GM18858 (cell line): ENCODE results near the gene IFI44L.

Experiments used
- ATAC-seq: cut with Tn5 transposase; IDR thresholded peaks from one replicate; pipeline ENCODE4 v1.9.1; 2021; ENCODE audit not compliant: unreplicated experiment

The IFI44L gene

DNA sequence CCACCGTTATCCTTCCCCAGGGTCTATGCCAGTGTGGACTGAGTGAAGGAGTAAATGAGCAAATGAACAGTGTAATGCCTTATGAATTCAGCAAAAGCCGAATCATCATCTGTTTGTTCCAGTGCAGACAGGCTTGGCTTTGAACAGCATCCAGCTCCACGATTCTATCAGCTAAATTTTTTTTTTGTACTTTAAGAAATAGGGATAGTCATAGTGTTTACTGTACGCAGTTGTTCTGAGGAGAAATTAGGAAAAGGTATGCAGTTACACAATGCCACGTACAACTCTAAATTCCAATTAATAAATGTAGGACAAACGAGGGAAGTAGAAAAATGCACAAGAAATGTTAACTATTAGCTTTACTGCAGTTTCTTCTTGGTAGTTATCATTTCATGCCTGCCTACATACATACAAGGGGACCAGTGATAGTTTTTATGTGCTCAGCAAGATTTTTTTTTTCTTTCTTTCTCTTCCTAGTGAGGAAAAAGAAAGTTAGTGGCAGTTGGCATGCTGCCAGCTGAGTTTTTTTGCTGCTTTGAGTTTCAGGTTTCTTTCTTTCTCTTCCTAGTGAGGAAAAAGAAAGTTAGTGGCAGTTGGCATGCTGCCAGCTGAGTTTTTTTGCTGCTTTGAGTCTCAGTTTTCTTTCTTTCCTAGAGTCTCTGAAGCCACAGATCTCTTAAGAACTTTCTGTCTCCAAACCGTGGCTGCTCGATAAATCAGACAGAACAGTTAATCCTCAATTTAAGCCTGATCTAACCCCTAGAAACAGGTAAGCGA lies at the start of gene IFI44L:
IFI44L (plus strand) TSS at position 646 of the 777 bp plus-strand sequence. CDS start 7,468 bp downstream, outside the sequence.
- ATAC-seq = peak; percentile 40

DNA sequence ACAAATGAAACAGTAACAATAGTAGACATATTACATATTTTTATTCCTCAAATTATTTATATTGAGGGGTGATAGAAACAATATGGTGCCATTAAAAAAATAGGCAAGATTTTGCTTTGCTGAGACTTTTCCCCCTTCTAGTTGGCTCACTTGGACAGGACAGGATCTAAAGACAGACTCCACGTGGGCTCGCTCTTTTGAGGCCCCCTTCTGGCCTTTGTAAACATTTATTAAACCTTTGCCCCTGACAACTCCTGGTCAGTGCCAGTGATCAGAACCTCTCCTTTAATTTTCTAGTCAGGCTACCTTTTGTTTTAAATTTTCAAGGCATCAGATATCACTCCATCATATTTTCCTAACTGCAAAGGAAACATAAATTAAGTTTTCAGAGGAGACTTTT lies 49.7 kb upstream of the IFI44L start:
- ATAC-seq = no peak

DNA sequence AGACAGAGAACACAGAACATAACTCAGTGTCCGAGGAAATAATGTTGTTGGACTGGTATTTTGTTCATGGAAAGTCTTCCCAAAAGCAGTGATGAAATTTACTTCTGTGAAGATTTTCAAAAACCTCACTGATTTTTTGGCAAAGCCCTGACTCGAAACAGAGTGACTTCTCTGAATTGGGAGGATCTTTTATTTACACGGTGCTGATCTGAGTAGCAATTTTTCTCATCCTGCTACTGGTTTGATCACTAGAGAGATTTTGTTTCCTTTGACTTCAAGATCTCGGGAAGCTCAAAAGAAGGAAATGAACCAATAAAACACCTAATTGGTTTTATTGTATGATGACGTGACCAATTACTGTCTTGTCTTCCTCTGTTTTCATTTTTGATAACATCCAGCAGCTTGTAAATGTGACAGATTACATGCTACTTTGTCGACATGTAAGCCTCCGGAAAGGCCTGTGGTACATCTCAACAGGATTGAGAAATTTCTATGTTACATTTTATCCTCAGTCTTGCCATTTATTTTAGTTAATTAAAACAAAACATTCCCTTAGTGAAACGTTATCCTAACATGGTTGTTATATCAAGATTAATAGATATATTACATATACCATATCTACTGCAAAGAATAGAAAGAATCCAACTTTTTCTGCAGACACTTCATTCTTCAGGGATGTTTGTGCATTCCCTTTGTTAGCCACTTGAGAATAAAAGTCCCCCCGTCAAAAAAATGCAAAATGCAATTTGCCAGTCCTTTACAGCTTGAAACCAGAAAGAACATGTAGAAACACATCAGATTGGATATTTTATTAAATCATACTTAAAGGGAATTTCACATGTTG lies 42.8 kb upstream of the IFI44L start:
- no peak for ATAC-seq

DNA sequence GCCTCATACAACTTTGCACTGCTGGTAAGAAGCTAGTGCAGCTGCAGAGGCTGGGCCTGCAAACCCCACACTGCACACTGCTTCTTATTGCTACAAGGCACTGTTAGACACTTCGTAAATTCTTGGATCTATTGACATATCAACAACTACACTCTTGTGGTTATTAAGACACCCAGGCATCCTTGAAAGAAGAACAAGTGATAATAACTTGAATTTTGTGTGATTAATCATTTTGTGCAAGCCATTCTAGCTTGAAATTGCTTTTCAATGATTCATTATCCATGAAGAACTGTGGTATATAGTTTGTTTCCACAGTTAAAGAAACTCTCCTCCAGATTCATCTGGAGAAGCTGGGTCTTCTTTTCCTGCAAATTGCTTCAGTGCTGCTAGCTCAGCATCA lies 33.7 kb upstream of the IFI44L start:
- no peak for ATAC-seq

DNA sequence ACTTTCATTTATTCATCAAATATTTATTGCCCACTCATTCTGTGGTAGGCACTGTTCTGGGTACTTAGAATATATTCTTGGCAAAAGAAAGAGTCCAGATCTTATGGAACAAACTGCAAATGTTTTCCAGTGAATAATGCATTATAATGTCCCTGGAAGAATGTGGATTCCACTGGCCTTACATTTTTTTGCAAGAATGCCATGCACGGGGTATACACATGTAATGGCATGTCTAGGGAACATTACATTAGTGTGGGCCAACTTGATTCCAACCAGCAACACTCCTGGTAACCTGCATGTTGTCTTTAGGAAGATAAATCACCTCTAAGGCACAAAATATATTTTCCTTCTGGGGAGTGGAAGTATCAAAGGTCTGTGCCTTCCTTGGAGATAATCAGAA lies 33.0 kb upstream of the IFI44L start:
- ATAC-seq = no peak

DNA sequence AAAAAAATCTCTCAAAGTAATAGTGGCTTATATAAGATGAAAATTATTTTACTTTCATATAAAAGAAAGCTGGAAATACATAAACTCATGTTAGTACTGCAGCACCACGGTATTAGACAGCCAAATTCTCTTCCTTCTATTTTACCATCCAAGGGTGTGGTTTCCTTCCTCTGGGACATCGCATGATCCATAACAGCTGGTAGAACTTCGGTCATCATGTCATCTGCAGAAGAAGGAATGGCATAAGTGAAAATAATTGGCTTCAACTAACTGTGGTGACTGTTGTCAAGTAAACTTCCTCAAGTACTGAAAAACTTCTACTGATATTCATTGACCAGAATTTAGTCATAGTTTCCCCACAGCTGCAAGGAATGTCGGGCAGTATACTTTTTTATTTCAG lies 28.3 kb upstream of the IFI44L start:
- no peak for ATAC-seq

DNA sequence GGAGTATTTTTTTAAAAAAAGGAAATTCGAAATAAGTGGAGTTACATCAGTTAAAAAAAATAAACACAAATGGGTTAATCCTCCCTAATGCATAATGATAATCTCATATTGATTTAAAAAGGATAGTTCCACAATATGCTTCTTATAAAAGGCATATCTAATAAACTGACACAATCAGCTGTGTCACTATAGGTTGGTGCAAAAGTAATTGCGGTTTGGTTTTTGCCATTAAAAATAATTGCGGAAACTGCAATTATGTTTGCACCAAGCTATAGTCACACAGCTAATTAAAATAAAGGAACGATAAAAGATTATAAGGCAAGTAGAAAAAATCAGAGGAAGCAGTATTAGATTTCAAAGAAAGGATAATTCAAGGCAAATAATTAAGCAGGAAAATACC lies 21.0 kb upstream of the IFI44L start:
- no peak for ATAC-seq

DNA sequence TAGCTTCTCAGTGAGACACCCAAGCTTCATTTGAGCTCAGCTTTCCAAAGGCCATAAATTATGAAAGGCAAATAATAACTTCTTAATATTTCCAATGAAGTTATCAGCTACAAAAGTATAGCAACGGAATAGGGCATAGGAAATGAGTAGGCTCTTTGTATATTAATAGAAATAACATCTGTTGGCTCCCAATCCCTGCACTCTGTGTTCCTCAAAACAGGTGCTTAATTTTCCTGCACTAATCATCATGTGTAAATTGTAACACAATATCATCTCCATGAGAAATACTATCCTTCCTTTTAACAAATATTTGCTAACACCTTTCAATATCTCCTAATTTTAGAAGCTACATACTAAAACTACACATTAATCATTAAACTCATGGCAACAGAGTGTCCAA lies 19.2 kb upstream of the IFI44L start:
- ATAC-seq = no peak

DNA sequence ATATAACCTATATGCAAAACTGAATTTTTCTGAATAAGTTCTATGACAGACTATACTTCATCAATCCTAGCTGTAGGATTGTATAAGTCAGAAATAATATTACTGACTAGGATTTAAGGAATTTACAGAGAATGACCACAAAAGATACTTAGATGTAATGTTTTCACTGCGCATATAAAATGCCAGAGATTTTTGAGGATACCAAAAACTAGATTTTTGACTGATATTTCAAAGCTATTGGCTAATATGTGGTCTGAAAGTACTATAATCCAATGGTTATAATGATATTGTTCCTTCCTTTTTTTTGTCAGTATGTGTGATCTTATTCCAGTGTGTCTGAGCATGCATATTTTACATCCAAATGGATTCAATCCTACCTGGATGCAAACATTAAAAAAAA lies 17.0 kb upstream of the IFI44L start:
- ATAC-seq = no peak

DNA sequence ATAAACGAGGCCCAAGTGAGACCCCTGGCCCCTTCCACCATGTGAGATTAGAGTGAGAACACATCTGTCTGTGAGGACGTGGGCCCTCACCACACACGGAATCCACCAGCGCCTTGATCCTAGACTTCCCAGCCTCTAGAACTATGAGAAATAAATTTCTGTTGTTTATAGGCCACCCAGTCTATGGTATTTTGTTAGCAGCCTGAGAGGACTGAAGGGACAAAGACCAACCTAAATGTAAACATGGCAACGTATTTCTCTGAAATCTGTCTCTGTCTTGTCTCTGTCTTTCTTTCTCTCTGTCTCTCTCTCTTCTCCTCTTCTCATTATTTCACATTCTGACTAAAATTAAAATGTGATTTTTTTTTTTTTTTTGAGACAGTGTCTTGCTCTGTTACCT lies 15.6 kb upstream of the IFI44L start:
- ATAC-seq = no peak

DNA sequence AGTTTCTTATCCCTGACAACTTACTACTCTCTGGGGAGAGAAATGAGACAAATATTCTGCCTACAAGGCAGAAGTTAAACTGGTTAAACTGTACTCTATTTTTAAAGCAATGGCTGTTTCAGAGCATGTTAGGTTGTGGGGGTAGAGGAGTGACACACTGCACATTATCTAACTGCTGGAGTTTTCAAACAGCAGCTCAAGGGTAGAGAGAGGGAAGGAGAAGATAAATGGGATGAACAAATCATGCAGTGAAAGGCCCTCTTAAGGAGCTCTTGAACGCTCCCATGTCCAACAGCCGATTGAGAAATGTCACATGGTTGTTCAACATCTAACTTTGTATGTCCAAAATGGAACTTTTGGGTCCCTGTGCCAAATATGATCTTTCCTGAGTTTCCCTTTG lies 14.0 kb upstream of the IFI44L start:
- no peak for ATAC-seq

DNA sequence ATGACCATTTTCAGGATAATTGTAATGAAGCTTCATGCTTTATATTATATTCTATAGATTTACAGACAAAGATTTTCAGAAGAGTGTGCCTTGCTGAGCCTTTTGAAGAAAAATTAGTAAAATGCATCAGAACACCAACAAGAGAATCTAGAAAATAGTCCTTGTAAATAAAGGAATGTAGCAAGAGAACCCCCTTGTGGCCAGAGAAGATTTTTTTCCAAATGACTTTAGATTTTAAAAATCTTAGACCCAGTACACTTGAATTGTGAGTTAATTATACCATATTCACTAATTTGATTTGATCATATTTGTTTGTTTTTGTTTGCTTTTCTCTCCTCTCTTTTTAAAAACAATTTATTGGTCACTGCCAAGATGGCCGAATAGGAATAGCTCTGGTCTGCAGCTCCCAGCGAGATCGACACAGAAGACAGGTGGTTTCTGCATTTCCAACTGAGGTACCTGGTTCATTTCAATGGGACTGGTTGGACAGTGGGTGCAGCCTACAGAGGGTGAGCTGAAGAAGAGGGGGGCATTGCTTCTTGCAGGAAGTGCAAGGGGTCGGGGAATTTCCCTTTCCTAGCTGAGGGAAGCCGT lies 12.8 kb upstream of the IFI44L start:
- ATAC-seq = no peak

DNA sequence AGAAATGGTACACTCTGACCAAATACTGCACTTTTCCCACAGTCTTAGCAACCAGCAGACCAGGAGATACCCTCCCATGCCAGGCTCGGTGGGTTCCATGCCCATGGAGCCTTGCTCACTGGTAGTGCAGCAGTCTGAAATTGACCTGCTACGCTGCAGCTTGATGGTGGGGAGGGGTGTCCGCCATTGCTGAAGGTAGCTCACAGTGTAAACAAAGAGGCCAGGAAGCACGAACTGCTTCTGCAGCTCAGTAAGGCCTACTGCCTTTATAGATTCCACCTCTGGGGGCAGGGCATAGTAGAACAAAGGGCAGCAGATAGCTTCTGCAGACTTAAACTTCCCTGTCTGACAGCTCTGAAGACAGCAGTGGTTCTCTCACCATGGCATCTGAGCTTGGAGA lies 12.3 kb upstream of the IFI44L start:
- no peak for ATAC-seq

DNA sequence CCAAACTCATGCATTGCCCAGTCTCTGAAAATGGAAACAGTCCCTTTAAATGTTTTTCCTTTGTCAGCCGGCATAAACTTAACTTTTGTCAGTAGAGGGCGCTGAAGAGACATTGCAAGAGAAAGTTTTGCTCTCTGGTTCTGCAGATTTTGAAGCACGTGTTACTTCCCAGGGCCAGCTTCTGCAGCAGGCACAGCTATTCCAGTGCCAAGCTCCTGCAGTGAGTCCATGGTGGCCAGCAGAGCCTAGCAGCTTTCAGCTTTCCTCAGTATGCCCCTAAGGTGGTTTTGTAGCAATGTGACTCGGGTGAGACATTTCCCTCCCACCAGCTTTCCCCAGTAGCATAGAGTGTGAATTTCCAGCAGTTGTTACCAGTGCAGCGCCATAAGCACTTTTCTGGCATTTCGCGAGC lies 2.6 kb upstream of the IFI44L start:
- peak; percentile 38 for ATAC-seq

DNA sequence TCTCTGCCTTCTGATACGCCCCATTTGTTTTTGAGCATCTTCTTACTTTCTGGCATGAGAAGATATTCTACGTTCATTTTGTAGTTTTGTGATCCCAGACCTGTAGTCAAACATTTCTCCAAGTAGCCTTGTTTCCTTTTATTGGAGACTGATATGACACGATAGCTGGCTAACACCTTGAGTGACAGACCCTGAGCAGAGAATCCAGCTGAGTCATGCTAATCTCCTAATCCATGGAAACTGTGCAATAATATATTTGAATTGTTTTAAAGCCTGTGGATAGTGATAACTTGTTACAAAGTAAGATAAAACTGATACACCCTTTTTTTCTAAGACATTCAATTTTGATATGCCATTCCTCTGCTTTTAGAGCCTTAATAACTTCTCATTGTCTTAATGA lies 1.2 kb upstream of the IFI44L start:
- ATAC-seq = no peak

DNA sequence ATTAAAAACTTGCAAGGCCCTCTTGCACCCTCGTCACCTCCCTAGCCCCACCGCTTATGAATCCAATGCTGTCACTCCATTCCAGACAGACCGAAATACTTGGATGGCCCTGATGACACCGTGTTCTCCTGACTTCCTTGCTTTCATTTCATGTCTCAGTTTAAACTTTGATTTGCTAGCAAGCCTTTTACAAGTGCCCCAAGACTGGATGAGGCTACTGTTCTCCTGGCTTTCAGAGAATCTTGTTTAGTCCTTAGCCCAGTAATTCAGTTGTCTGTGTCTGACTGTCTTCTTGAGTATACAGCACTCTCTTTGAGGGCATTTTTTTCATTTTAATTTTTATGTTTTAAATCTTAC lies 824 bp upstream of the IFI44L start:
- peak; percentile 4 for ATAC-seq

DNA sequence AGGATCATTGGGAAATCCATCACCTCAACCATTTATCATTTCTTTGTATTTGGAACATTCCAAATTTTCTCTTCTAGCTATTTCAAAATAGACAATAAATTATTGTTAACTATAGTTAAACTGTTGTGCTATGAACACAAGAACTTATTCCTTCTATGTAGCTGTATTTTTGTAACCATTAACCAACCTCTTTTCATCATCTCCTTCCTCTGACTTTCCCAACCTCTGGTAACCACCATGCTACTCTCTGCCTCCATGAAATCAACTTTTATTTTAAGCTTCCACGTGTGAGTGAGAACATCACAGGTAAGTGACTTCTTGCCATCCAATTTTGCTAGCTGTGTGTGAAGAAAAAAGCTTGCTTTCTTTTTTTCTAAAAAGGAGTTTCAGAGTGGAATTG lies 418 bp downstream of the IFI44L start:
- no peak for ATAC-seq

DNA sequence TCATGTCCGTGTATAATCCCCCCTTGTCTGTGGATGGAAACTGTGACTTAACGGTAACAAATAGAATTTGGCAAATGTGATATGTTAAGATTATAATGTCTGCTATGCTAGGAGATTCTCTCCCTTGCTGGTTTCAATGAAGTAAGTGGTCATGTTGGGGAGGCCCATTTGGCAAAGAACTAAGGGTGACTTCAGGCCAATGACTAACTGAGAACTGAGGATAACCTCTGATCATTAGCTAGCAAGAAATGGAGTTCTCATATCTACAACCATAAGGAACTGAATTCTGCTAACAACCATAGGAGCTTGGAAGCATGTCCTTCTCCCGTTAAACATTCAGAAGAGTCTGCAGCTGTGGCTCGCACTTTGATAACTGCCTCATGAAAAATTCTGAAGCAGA lies 2.3 kb downstream of the IFI44L start:
- no peak for ATAC-seq

DNA sequence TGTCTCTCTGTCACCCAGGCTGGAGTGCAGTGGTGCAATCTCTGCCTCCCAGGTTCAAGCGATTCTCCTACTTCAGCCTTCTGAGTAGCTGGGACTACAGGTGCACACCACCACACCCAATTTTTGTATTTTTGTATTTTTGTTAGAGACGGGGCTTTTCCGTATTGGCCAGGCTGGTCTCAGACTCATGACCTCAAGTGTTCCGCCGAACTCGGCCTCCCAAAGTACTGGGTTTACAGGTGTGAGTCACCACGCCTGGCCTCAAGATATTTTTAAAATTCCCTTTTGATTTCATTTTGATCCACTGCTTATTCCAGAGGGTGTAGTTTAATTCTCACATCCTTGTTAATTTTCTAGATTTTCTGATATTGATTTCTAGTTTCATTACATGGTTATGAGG lies 3.8 kb downstream of the IFI44L start:
- no peak for ATAC-seq

DNA sequence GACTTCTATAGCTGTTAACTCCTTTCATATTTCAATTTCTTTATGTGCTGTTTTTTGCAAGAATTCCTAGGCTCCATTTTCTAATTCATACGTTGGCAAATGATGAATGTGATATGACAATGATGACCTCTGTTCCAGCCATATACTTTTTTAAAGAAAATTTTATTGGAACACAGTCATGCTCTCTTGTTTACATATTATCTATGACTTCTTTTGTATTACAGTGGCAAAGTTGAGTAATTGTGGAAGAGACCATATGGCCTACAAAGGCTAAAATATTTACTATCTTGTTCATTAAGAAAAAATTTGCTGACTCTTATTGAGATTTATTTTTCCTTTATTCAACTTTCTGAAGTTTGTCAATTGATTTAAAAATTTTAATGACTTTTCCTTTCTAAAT lies 7.1 kb downstream of the IFI44L start:
- ATAC-seq = no peak

DNA sequence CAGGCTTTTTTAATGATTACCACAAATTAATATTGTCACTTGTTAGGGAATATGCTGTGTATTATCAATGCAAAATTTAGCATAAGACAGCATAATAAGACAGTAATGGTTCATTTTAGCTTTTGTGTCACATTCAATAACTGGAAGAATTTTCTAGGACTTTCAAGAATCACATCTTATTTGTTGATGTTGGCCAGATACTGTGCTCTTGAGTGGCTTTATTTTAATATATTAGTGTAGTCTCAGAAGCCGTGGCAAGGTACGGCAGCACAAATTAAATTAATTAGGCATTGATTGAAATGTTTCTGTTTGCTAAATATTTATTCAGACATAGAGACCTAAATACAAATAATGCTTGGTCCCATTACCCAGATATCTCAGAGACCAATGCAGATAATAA lies 10.4 kb downstream of the IFI44L start:
- ATAC-seq = no peak

DNA sequence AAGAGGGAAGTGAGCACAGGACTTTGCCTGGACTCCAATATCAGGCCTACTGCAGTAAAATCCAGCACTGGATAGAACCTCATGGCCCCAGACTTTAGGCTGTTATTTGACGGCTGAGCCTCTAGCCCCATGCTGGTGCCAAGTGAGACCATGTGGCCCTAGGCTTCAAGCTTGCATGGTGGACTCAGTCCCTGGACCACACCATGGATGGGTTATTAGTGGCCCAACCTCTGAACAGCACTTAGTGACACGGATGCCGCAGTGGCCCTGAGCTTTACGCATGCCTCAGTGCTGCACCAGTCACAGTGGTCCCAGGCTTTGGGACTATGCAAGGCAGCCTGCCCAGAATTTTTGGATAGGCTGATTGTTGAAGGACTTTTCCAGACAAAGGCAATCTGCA lies 13.0 kb downstream of the IFI44L start:
- no peak for ATAC-seq
